HUES64 (cell line): ENCODE data around the gene CFI.
"Not testable (repeated sequence)": the region's sequence is repeated elsewhere in the genome, so short reads cannot be mapped to it uniquely, and the experiment has no call there.

Experiments
- H3K27ac ChIP-seq: 2 replicates; pipeline ENCODE4 v1.7.0; 2013; ENCODE audit warnings: low read depth, low read length, inconsistent platforms
- H3K27me3 ChIP-seq: 2 replicates; pipeline ENCODE4 v1.6.1; 2013; ENCODE audit warnings: mild to moderate bottlenecking, low read length; ENCODE audit not compliant: insufficient read depth
- H3K36me3 ChIP-seq: 2 replicates; pipeline ENCODE4 v1.6.1; 2013; ENCODE audit warnings: mild to moderate bottlenecking, low read length; ENCODE audit not compliant: insufficient read depth
- H3K4me1 ChIP-seq: 2 replicates; pipeline ENCODE4 v1.6.1; 2013; ENCODE audit warnings: mild to moderate bottlenecking, low read length, moderate library complexity; ENCODE audit not compliant: insufficient read depth
- H3K4me3 ChIP-seq: 2 replicates; pipeline ENCODE4 v1.5.1; 2013; ENCODE audit warnings: mild to moderate bottlenecking, low read length, moderate library complexity
- H3K9ac ChIP-seq: 2 replicates; pipeline ENCODE4 v1.6.1; 2013; ENCODE audit warnings: mild to moderate bottlenecking, low read depth, low read length
- H3K9me3 ChIP-seq: 2 replicates; pipeline ENCODE4 v1.6.1; 2013; ENCODE audit warnings: low read depth, low read length; ENCODE audit not compliant: insufficient read depth
- WGBS: fragments of 150-250, 120-280 bp; methylation state at CpG from one replicate; pipeline ENCODE4 v1.1.7; 2013; ENCODE audit warnings: missing lambda C conversion rate; 5-methylcytosine and 5-hydroxymethylcytosine counted together

CFI gene

GRCh38 chr4:109795059-109795458 lies 6.7 kb downstream of the CFI start:
- Histone ChIP-seq H3K9ac (no peak overlapping the region), H3K36me3 (no peaks in the 10 kb centered on the region), H3K27me3 (no peaks in the 10 kb centered on the region), H3K4me1 (no peaks in the 10 kb centered on the region), H3K4me3 (no peak overlapping the region), H3K27ac (no peak overlapping the region), H3K9me3 (no peaks in the 10 kb centered on the region)
- WGBS = 97% methylated on average over 6 of the region's 6 CpGs

GRCh38 chr4:109787807-109788206 lies 14.0 kb downstream of the CFI start:
- Histone ChIP-seq H3K4me1 (no peaks in the 10 kb centered on the region), H3K9ac (no peak overlapping the region), H3K9me3 (no peaks in the 10 kb centered on the region), H3K4me3 (no peak overlapping the region), H3K27ac (no peak overlapping the region), H3K36me3 (no peaks in the 10 kb centered on the region), H3K27me3 (no peaks in the 10 kb centered on the region)
- WGBS = no CpG with 5 or more reads among the region's 1 CpG

DNA sequence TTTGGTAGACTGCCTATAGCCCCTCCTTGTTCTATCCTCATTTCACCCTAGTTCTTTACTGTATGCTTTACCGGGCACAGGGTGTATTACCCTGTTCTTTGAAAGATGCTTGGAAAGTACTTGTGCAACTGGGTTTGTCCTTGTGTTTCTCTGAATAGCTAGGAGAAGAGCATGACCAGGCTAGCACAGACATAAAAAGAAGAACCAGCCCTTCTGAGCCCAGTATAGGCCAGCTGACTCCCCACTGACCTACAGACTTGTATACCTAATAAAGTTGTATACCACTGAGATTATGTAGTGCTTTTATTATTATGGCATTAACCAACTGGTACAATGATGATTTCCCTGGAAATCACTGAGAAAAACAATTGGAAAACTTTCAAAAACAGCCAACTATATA lies 15.0 kb downstream of the CFI start:
- Histone ChIP-seq H3K4me1 (no peaks in the 10 kb centered on the region), H3K9me3 (no peaks in the 10 kb centered on the region), H3K4me3 (no peak overlapping the region), H3K27ac (no peak overlapping the region), H3K27me3 (no peaks in the 10 kb centered on the region), H3K9ac (no peak overlapping the region), H3K36me3 (no peaks in the 10 kb centered on the region)
- 100% methylated on average over 1 of the region's 1 CpG for WGBS

DNA sequence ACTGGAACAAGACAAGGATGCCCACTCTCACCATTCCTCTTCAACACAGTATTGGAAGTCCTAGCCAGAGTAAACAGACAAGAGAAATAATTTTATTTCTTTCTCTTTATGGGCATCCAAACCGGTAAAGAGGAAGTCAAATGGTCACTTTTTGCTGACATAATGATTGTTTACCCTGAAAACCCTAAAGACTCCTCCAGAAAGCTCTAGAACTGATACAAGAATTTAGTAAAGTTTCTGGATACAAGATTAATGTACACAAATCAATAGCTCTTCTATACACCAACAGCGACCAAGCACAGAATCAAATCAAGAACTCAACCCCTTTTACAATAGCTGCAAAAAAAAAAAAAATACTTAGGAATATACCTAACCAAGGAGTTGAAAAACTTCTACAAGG lies 19.7 kb downstream of the CFI start:
- WGBS = 100% methylated on average over 2 of the region's 2 CpGs
- not testable (repeated sequence) for H3K4me3 ChIP-seq, H3K9me3 ChIP-seq, H3K4me1 ChIP-seq, H3K27me3 ChIP-seq, H3K27ac ChIP-seq, H3K9ac ChIP-seq, H3K36me3 ChIP-seq

GRCh38 chr4:109764789-109765402 lies 36.9 kb downstream of the CFI start:
- Histone ChIP-seq H3K4me1 (no peaks in the 10 kb centered on the region), H3K4me3 (no peak overlapping the region), H3K9ac (no peak overlapping the region), H3K9me3 (no peaks in the 10 kb centered on the region), H3K36me3 (no peaks in the 10 kb centered on the region), H3K27ac (no peak overlapping the region), H3K27me3 (no peaks in the 10 kb centered on the region)
- 96% methylated on average over 5 of the region's 5 CpGs for WGBS

DNA sequence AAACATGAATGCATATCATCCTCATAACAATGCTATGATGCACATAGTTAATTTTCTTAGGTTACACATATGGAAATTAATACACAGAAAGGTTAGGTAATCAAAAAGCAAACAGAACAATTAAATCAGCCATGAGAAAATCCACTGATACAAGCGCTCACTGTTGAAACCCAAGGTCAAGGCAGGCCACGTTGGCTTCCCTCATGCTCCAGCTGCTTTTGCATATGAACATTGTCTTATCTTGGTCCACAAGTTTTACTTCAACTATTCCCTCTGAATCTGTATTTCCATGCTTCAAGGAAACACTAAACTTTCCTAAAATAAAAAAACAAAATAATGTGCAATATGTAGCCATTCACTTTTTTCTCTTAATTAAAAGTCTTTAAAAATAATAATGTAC lies 37.4 kb downstream of the CFI start:
- no peaks in the 10 kb centered on the region for H3K9me3 ChIP-seq
- no peak overlapping the region for H3K4me3 ChIP-seq
- no peaks in the 10 kb centered on the region for H3K4me1 ChIP-seq
- 89% methylated on average over 2 of the region's 2 CpGs for WGBS
- no peaks in the 10 kb centered on the region for H3K36me3 ChIP-seq
- no peak overlapping the region for H3K27ac ChIP-seq
- no peak overlapping the region for H3K9ac ChIP-seq
- H3K27me3 ChIP-seq = no peaks in the 10 kb centered on the region

DNA sequence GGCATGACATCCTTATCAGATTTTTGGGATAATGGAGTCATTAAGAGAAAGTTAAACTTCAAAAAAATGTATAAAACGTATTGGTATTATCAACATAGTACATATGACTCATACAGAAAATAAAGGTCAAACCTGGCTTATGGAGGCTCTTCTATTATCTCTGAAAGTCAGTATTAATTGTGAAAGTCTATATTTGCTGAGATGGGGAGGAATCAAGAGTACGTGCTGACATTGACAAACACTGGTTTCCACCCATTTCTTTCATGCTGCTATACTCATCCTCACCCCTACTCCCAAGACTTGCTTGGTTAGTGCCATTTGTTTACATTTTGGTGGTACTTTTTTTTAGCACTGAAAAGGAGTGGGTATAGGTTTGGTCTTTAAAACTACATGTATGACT lies 41.1 kb downstream of the CFI start:
- H3K9me3 ChIP-seq = no peaks in the 10 kb centered on the region

GRCh38 chr4:109755656-109756055 lies 46.1 kb downstream of the CFI start:
- Histone ChIP-seq H3K27me3 (no peaks in the 10 kb centered on the region), H3K27ac (no peak overlapping the region), H3K4me3 (no peak overlapping the region), H3K9me3 (no peaks in the 10 kb centered on the region), H3K4me1 (no peaks in the 10 kb centered on the region), H3K36me3 (no peaks in the 10 kb centered on the region), H3K9ac (no peak overlapping the region)
- WGBS = 100% methylated on average over 1 of the region's 3 CpGs

More for the DNA sequence above, 41.1 kb downstream of the CFI start:
- Histone ChIP-seq H3K9ac (no peak overlapping the region), H3K27ac (no peak overlapping the region), H3K4me3 (no peak overlapping the region), H3K27me3 (no peaks in the 10 kb centered on the region), H3K36me3 (no peaks in the 10 kb centered on the region), H3K4me1 (no peaks in the 10 kb centered on the region)
- no CpG with 5 or more reads among the region's 2 CpGs for WGBS

DNA sequence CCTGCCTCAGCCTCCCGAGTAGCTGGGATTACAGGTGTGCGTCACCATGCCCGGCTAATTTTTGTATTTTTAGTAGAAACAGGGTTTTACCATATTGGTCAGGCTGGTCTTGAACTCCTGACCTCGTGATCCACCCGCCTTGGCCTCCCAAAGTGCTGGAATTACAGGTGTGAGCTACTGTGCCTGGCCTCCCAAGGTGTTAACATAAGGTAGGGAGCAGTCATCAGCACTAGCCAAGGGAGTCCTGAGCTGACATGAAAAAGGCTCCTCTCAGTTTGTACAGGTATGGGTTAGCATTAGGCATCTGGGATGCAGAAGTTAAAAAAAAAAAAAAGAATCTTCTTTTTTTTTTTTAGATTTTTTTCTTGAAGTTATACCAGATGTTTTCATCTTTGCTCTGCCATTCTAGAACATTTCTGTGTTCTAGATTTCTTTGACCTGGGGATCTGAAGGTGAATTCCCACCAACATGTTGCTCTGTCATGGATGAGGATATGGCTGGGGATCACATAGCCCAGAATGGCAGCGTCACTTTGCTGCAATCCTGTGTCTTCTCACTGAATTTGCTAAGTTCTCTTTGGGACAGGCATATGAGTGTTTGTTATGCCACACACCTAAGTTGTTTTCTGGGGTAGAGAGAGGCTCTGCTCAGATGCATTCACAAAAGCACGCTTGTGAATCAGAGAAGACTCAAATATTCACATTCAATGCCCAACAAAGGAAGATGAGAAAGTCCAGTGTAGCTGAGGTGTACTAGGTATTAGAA lies 47.5 kb downstream of the CFI start:
- WGBS = 96% methylated on average over 6 of the region's 7 CpGs
- Histone ChIP-seq H3K27ac (no peak overlapping the region), H3K4me1 (no peaks in the 10 kb centered on the region), H3K4me3 (no peak overlapping the region), H3K9ac (no peak overlapping the region), H3K36me3 (no peaks in the 10 kb centered on the region), H3K27me3 (no peaks in the 10 kb centered on the region), H3K9me3 (no peaks in the 10 kb centered on the region)

DNA sequence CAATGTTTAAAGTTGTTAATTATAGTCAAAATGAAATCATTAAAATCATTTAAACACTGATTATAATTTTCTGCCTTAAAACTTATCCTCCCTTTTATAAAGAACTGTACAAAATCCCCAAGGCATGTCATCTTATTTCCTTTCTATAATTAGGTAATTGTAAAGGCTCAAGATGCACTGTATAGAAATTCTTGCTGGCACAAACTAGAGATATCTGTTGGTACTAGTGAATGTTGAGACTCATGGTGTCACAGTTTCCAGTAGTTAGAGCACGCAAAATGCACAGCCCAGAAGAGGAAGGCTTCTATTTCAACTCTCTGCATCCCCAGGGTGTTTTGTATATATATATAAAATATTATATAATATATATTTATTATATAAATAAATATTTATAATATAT lies 49.3 kb downstream of the CFI start:
- H3K27me3 ChIP-seq = no peaks in the 10 kb centered on the region
- H3K27ac ChIP-seq = no peak overlapping the region
- no peaks in the 10 kb centered on the region for H3K4me1 ChIP-seq
- no peaks in the 10 kb centered on the region for H3K9me3 ChIP-seq
- H3K4me3 ChIP-seq = no peak overlapping the region
- no peak overlapping the region for H3K9ac ChIP-seq
- no peaks in the 10 kb centered on the region for H3K36me3 ChIP-seq
- whole genome bisulfite sequencing = no CpG with 5 or more reads among the region's 1 CpG

DNA sequence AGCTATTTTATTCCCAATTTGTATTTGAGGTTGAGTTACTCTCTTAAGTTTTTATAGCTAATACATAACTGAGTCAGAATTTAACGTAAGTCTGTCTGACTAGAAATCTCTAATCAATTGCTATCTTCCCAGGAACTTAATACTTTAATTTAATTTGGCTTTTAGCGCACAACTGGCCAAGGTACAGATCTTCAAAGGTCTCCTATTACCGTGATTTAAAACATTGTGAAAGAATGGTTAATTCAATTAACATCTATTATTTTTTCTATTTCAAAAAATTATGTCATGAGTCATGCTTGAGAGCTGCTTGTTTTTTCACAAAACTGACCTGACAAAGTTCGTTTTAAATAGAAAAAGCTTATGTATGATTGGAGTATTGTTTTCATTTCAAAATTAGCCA lies 49.9 kb downstream of the CFI start:
- WGBS = 94% methylated on average over 4 of the region's 4 CpGs
- Histone ChIP-seq H3K9ac (no peak overlapping the region), H3K9me3 (no peaks in the 10 kb centered on the region), H3K27ac (no peak overlapping the region), H3K4me3 (no peak overlapping the region), H3K36me3 (no peaks in the 10 kb centered on the region), H3K27me3 (no peaks in the 10 kb centered on the region), H3K4me1 (no peaks in the 10 kb centered on the region)
